ENCODE data around the gene TAS2R40.

TAS2R40 gene

GRCh38 chr7:143223784-143224183, 1.9 kb downstream of the TAS2R40 start:
- no peak for DNase-seq (ENCODE audit: low spot score)

- no peak for DNase-seq (ENCODE audit: low spot score)
Measured at GRCh38 chr7:143225047-143225446, 3.2 kb downstream of the TAS2R40 start.

GRCh38 chr7:143227806-143228205, 6.0 kb downstream of the TAS2R40 start:
- DNase-seq (ENCODE audit: low spot score): no peak

GRCh38 chr7:143229054-143229790, 7.4 kb downstream of the TAS2R40 start:
- DNase-seq (ENCODE audit: low spot score): peak; percentile 46

- no peak for DNase-seq (ENCODE audit: low spot score)
Measured at GRCh38 chr7:143230602-143231457, 9.0 kb downstream of the TAS2R40 start.

GRCh38 chr7:143233816-143234532, 12.1 kb downstream of the TAS2R40 start:
- DNase-seq (ENCODE audit: low spot score): no peak

- DNase-seq (ENCODE audit: low spot score): no peak
Measured at GRCh38 chr7:143234533-143234875, 12.7 kb downstream of the TAS2R40 start.

- no peak for DNase-seq (ENCODE audit: low spot score)
Measured at GRCh38 chr7:143235561-143235960, 13.7 kb downstream of the TAS2R40 start.

- DNase-seq (ENCODE audit: low spot score): no peak
Measured at GRCh38 chr7:143236408-143236990, 14.7 kb downstream of the TAS2R40 start.

GRCh38 chr7:143237366-143237765, 15.5 kb downstream of the TAS2R40 start:
- no peak for DNase-seq (ENCODE audit: low spot score)

- DNase-seq (ENCODE audit: low spot score): no peak
Measured at GRCh38 chr7:143238289-143238980, 16.6 kb downstream of the TAS2R40 start.

GRCh38 chr7:143239813-143240212, 18.0 kb downstream of the TAS2R40 start:
- no peak for DNase-seq (ENCODE audit: low spot score)

GRCh38 chr7:143240291-143241168, 18.7 kb downstream of the TAS2R40 start:
- peak; percentile 85 for DNase-seq (ENCODE audit: low spot score)

- no peak for DNase-seq (ENCODE audit: low spot score)
Measured at GRCh38 chr7:143242306-143242705, 20.5 kb downstream of the TAS2R40 start.

GRCh38 chr7:143243111-143243510, 21.3 kb downstream of the TAS2R40 start:
- DNase-seq (ENCODE audit: low spot score): no peak

GRCh38 chr7:143243614-143244013, 21.8 kb downstream of the TAS2R40 start:
- DNase-seq (ENCODE audit: low spot score): no peak

- DNase-seq (ENCODE audit: low spot score): no peak
Measured at GRCh38 chr7:143244321-143244720, 22.5 kb downstream of the TAS2R40 start.

GRCh38 chr7:143245123-143245522, 23.3 kb downstream of the TAS2R40 start:
- no peak for DNase-seq (ENCODE audit: low spot score)

- no peak for DNase-seq (ENCODE audit: low spot score)
Measured at GRCh38 chr7:143247372-143247771, 25.5 kb downstream of the TAS2R40 start.

- no peak for DNase-seq (ENCODE audit: low spot score)
Measured at GRCh38 chr7:143248761-143249354, 27.0 kb downstream of the TAS2R40 start.

Measured in COLO829 (cell line).